Activated CD4-positive, alpha-beta memory T cell treated with anti-CD3 and anti-CD28 coated beads for 36 hours (primary cell): ENCODE data around the gene ABCA2. TPM values are rescaled to one million over a fixed set of nuclear protein-coding genes. Genes with fewer than 3 reads are reported as not detected.

Experiments
- CTCF ChIA-PET: fragments of 350-600 bp; sonication (Branson Sonifier 250); formaldehyde crosslinking; loops from one replicate; lab custom pipeline; 2021; ENCODE audit warnings: antibody characterized with exemption, inconsistent platforms; lab: Charles Lee
- POLR2A ChIA-PET: fragments of 350-600 bp; sonication (Branson Sonifier 250); formaldehyde crosslinking; loops from one replicate; lab custom pipeline; 2021; ENCODE audit warnings: antibody characterized with exemption; lab: Charles Lee
- DNase-seq: peaks from one replicate; pipeline ENCODE4 v3.0.0-alpha.2; 2020
- H3K27ac Mint-ChIP-seq: one replicate; pipeline ENCODE4 v1.8.0; 2021; ENCODE audit warnings: mixed read lengths
- H3K27me3 Mint-ChIP-seq: one replicate; pipeline ENCODE4 v1.8.0; 2021; ENCODE audit warnings: mixed read lengths
- H3K36me3 Mint-ChIP-seq: one replicate; pipeline ENCODE4 v1.8.0; 2021; ENCODE audit warnings: mixed read lengths
- H3K4me1 Mint-ChIP-seq: one replicate; pipeline ENCODE4 v1.8.0; 2021; ENCODE audit warnings: low read depth, mixed read lengths
- H3K4me3 Mint-ChIP-seq: one replicate; pipeline ENCODE4 v1.8.0; 2021; ENCODE audit warnings: mild to moderate bottlenecking, mixed read lengths
- H3K9me3 Mint-ChIP-seq: one replicate; pipeline ENCODE4 v1.8.0; 2021; ENCODE audit warnings: mixed read lengths
- intact Hi-C: fragments of 100-400 bp; cut with micrococcal nuclease; formaldehyde crosslinking; loops from one replicate; pipeline ENCODE4 v1.15.1; 2023
- total RNA-seq, 2 experiments: library from RNA; stranded (reverse); gene quantifications; one replicate each; pipeline ENCODE4 v1.2.3, GENCODE V29; 2021

ABCA2 gene
- total RNA-seq, 2 experiments from 2014 or later = 22.1 to 22.9 TPM

DNA sequence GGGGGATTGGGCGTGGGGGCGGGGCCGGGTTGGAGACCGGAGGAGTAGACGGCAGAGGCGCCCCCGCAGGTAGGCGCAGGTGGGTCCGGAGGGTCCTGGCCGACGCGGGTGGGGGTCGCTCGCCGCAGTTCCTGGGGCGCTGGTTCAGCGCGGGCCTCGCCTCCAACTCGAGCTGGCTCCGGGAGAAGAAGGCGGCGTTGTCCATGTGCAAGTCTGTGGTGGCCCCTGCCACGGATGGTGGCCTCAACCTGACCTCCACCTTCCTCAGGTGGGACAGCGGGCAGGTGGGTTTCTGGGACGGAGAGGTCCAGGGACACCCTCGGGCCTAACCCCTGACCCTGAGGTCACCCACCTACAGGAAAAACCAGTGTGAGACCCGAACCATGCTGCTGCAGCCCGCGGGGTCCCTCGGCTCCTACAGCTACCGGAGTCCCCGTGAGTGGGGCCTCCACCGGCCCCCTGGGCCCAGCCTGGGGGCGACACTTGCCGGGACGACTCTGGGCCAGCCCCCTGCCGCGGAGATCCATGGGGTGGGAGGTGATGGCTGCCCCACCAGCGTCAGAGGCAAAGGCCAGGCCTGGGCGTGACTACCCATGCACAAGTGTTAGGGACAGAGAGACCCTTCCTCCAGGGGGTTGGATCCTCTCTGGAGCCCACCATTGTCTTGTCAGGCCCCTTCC is 49.0 kb downstream of the ABCA2 start:
- no peak overlapping the region for H3K4me3 Mint-ChIP-seq
- no peaks in the 10 kb centered on the region for H3K36me3 Mint-ChIP-seq
- H3K4me1 Mint-ChIP-seq = peaks cover 19% of the 10 kb centered on the region
- no peak overlapping the region for H3K27ac Mint-ChIP-seq
- intact Hi-C loops = loop anchor here (1.0 kb wide), 1 partner anchor 13 kb away; the partner anchor contains the start of gene PAXX
- H3K27me3 Mint-ChIP-seq = peaks cover 6% of the 10 kb centered on the region
- ChIA-PET CTCF (interaction anchor here (1.4 kb wide), 1 partner anchor 137 kb away, joined by 3 read pairs; the partner anchor contains the start of gene AJM1), POLR2A (no interaction called here)
- no peaks in the 10 kb centered on the region for H3K9me3 Mint-ChIP-seq
- DNase-seq = no peak

DNA sequence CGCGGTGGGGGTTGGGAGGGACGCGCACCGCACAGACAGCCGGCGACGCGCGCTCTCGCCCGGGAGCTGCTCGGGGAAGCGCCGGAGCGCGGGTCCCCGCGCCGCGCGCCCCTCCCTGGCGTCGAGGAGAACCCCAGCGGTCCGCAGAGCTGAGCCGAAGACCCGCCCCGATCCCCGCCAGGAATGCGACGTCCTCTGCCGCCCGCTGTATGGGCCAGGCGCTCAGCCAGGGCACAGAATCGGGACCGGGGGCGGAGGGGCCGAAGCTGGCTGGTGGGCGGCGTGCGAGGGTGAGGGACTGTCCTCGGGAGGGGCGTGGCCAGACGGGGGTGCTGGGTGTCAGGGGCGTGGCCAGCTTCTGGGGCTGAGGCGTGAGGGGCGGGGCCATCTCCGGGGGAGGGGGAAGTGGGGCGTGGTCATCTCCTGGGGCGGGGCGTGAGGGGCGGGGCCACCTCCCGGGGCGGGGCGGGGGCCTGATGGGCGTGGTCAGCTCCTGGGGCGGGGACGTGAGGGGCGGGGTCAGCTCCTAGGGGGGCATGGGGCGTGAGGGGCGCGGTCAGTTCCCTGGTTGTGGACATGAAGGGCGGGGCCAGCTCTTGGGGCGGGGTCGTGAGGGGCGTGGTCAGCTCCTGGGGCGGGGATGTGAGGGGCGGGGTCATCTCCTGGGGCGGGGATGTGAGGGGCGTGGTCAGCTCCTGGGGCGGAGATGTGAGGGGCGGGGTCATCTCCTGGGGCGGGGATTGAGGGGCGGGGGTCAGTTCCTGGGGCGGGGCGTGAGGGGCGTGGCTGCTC is 49.8 kb downstream of the ABCA2 start:
- Mint-ChIP-seq H3K27me3 (peaks cover 1% of the 10 kb centered on the region), H3K4me3 (no peak overlapping the region), H3K4me1 (peaks cover 17% of the 10 kb centered on the region), H3K27ac (no peak overlapping the region), H3K9me3 (no peaks in the 10 kb centered on the region), H3K36me3 (no peaks in the 10 kb centered on the region)
- peak; percentile 77 for DNase-seq
- ChIA-PET CTCF (interaction anchor here (0.9 to 1.4 kb wide), 2 partner anchors 51 to 136 kb away, joined by 3 to 5 read pairs; partner anchors contain the start of gene AJM1), POLR2A (interaction anchor here (1.0 kb wide), 1 partner anchor 14 kb away, joined by 3 read pairs; the partner anchor contains the start of gene PAXX)
- intact Hi-C loops = loop anchor here (1.0 kb wide), 1 partner anchor 14 kb away; the partner anchor contains the start of gene PAXX

DNA sequence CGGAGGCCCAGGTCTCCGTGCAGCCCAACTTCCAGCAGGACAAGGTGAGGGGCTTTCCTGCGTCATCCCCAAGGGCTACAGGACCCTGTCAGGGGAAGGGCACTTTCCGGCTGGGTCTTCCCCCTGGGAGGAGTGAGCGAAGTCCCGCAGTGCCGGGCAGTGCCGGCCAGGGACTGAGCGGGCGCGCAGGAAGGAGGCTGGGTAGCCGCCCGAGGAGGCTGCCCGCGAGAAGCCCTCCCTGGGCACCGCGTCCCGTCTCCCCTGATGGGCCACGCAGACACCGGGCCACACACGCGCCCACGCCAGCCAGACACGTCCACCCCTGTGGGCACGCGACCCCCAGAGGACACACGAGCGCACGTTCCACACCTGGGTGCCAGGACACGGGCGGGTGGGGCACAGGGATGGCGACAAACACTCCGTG is 50.4 kb downstream of the ABCA2 start:
- Mint-ChIP-seq H3K27me3 (peaks cover 1% of the 10 kb centered on the region), H3K9me3 (no peaks in the 10 kb centered on the region), H3K4me1 (peaks cover 17% of the 10 kb centered on the region), H3K36me3 (no peaks in the 10 kb centered on the region), H3K27ac (no peak overlapping the region), H3K4me3 (no peak overlapping the region)
- DNase-seq = no peak
- intact Hi-C loops = loop anchor here (1.0 kb wide), 1 partner anchor 15 kb away; the partner anchor contains the start of gene PAXX
- CTCF ChIA-PET = interaction anchor here (0.9 to 1.4 kb wide), 2 partner anchors 52 to 135 kb away, joined by 3 to 5 read pairs; partner anchors contain the start of gene AJM1
- POLR2A ChIA-PET = interaction anchor here (1.0 kb wide), 1 partner anchor 15 kb away, joined by 3 read pairs; the partner anchor contains the start of gene PAXX

DNA sequence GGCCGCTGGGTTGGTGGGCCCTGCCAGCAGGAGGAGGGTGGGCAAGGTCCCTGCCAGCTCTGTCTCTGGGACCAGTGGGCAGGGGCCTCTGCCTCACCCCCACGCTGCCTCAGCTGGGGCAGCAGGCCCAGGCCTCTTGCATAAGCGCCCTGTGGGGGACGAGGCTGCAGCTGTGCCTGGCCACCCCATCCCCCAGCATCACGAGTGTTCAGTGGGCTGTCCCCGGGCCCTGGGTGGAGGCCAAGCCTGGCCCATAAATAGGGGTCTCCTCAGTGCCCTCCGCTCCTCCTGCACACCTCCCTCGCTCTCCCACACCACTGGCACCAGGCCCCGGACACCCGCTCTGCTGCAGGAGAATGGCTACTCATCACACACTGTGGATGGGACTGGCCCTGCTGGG is 50.8 kb downstream of the ABCA2 start, which contains the start of gene PTGDS:
PTGDS (plus strand) TSS at position 282 of the 400 bp plus-strand sequence; CDS start at position 357, 75 bp downstream.
- POLR2A ChIA-PET = no interaction called here
- CTCF ChIA-PET = interaction anchor here (1.3 to 3.8 kb wide), 3 partner anchors 52 to 199 kb away, joined by 3 to 31 read pairs (median 26); partner anchors contain the start of gene ABCA2
- no peak within 1 kb of the TSS for H3K4me3 Mint-ChIP-seq
- DNase-seq = no peak
- intact Hi-C loops = no loop called here
- no peaks in the 10 kb centered on the region for H3K36me3 Mint-ChIP-seq
- peaks cover 17% of the 10 kb centered on the region for H3K4me1 Mint-ChIP-seq
- H3K9me3 Mint-ChIP-seq = no peaks in the 10 kb centered on the region
- peaks cover 1% of the 10 kb centered on the region for H3K27me3 Mint-ChIP-seq
- no peak within 1 kb of the TSS for H3K27ac Mint-ChIP-seq

DNA sequence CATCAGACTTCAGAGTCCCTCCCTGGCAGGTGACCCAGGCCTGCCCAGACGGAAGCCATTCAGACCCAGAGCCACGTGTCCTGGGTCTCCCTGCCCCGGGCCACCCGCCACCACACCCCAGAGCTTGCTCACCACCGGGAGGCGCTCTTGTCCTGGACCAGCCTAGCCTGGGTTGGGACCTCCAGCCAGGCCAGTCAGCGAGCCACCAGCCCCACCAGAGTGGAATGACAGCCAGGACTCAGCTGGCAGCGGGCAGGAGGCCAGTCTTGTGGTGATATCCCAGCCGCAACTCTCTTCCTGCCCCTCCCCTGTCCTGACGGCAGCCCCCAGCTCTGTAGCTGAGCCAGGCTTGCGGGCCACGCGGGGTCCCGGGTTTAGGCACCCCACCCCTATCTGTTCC is 52.4 kb downstream of the ABCA2 start:
- ChIA-PET CTCF (interaction anchor here (0.8 to 3.8 kb wide), 13 partner anchors 10 to 188 kb away, joined by 3 to 31 read pairs (median 4); partner anchors contain the start of genes ABCA2, AJM1, CLIC3 and PAXX), POLR2A (interaction anchor here (0.9 kb wide), 1 partner anchor 60 kb away, joined by 3 read pairs; no protein-coding TSS in a partner anchor)
- peak; percentile 66 for DNase-seq
- Mint-ChIP-seq H3K27ac (no peak overlapping the region), H3K36me3 (no peaks in the 10 kb centered on the region), H3K27me3 (no peaks in the 10 kb centered on the region), H3K4me3 (peak overlapping the region; percentile 23), H3K4me1 (peaks cover 17% of the 10 kb centered on the region), H3K9me3 (no peaks in the 10 kb centered on the region)
- intact Hi-C loops = no loop called here

DNA sequence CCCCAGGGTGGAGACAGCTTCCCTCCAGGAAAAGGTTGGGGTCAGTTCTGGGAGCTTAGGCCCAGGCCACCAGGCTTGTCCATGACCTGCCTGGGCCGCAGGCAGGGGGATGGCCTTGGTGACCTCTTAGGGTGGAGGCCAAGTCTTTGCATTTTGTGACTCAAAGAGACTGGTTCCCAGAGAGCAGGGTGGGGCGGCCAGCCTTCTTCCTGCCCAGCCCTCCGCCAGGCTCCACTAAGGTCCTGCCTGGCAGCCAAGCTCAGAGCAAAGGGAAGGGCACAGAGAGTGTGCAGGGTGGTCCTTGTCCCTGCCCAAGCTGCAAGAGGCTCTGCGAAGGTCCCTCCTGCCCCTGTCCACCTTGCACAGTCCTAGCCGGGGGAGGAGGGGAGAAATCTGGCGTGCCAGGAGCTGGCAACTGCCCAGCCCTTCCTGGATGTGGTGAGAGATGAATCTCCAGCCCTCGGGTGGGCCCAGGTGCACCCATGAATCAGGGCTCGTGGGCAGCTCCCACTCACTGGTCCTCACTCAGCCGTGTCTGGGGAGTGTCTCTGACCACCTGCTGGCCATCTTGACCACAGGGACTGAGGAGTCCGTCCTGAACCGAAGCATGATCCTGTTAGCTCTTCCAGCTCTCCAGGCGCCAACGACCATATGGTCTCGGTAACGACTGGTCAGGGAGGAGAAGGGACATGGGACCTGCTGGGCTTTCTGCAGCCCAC is 53.1 kb downstream of the ABCA2 start:
- no peaks in the 10 kb centered on the region for H3K27me3 Mint-ChIP-seq
- ChIA-PET POLR2A (interaction anchor here (0.6 to 1.1 kb wide), 4 partner anchors 13 to 160 kb away, joined by 3 read pairs; partner anchors contain the start of gene PAXX), CTCF (interaction anchor here (0.9 to 3.8 kb wide), 12 partner anchors 10 to 132 kb away, joined by 3 to 31 read pairs (median 5); partner anchors contain the start of genes ABCA2, AJM1, C8G and CLIC3)
- H3K4me1 Mint-ChIP-seq = peaks cover 17% of the 10 kb centered on the region
- intact Hi-C loops = no loop called here
- H3K9me3 Mint-ChIP-seq = no peaks in the 10 kb centered on the region
- H3K4me3 Mint-ChIP-seq = peak overlapping the region; percentile 23
- peak; percentile 40 for DNase-seq
- H3K36me3 Mint-ChIP-seq = no peaks in the 10 kb centered on the region
- no peak overlapping the region for H3K27ac Mint-ChIP-seq

DNA sequence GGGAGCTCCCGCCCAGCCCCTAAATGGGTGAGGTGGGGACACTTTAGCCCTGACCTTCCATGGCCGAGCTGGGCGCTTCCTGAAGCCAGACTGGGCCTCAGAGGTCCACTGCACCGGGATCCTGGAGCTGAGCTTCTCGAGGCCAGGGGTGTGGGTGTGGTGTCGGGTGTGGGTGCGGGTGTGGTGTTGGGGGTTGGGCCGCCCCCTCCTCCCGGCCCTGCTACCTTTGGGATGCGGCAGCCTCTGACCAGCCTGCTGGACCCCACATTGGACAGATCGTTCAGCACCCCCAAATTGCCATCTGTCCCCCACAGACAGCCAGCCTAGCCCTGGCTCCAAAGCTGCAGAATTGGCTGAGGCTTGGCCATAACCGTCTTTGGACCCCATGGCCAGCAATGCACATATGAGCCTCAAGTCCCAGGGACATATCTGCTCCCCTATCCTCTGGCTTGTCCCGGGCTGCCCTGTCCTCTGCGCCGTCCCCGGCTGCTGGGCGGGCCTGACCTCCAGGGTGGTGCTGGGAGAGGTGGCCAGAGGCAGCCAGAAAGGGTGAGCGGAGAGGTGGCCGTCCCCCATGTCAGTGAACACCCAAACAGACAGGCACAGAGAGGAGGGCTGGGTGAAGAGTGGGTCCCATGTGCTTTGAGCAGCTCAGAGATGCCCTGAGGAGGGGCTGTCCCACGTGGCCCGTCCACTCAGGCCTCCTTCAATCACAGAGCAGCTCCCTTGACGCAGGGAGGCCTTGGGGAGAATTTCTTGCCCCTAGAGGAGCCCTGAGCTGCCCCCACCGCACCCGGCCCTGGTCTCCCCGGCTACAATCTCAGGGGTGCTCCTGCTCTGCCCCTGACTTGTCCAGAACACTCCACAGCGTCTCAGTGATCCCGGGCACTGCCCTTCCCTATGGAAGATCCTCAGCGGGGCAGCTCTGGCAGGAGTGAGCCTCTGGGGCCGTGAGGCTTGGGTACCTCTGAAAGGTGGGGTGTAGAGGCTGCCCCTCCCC is 54.1 kb downstream of the ABCA2 start:
- intact Hi-C loops = no loop called here
- Mint-ChIP-seq H3K36me3 (no peaks in the 10 kb centered on the region), H3K4me1 (peaks cover 17% of the 10 kb centered on the region), H3K9me3 (no peaks in the 10 kb centered on the region), H3K4me3 (no peak overlapping the region), H3K27ac (no peak overlapping the region), H3K27me3 (no peaks in the 10 kb centered on the region)
- ChIA-PET CTCF (interaction anchor here (1.1 to 3.8 kb wide), 5 partner anchors 26 to 61 kb away, joined by 3 to 31 read pairs (median 13); partner anchors contain the start of genes ABCA2 and C8G), POLR2A (interaction anchor here (1.1 kb wide), 1 partner anchor 12 kb away, joined by 3 read pairs; no protein-coding TSS in a partner anchor)
- no peak for DNase-seq

DNA sequence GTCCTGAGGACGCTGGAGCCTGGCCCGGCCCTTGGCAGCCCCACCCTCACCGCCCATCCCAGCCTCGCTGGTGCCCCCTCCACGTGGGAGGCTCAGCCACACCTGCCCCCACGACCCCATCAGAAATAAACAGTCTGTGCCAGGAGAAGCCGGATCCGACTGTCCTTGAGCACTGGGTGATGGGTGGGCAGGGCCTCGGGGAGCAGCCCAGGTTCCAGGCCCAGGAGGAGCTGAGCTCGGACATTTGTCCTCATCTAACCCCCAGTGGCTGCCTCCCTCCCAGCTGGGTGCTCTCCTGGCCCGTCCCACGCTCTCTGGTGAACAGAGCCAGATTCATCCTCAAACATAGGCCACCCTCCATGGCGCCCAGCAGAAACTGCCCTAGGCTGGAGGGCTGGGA is 55.3 kb downstream of the ABCA2 start:
- Mint-ChIP-seq H3K4me3 (no peak overlapping the region), H3K4me1 (peaks cover 17% of the 10 kb centered on the region)
- intact Hi-C loops = no loop called here

DNA sequence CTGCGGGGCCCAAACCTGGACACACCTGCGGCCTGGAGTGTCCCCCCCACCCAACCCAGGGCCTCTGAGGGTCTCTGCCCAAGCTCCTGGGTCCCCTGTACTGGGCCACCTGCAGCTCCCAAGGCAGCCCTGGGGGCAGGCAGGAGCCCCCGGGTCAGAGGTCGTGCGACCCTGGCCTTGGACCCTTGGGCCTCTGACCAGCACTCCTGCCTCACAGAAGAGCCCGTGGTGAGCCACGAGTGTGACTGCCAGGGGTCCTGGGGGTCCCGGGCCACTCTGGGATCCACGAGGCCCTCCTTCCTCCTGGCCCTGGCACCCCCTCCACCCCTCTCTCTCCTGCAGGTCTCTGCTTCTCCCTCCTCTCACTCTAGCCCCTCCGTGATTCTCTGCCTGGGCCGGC is 55.7 kb downstream of the ABCA2 start:
- Mint-ChIP-seq H3K36me3 (no peaks in the 10 kb centered on the region), H3K4me1 (peaks cover 17% of the 10 kb centered on the region), H3K27ac (no peak overlapping the region), H3K27me3 (no peaks in the 10 kb centered on the region), H3K4me3 (no peak overlapping the region), H3K9me3 (no peaks in the 10 kb centered on the region)
- no peak for DNase-seq
- intact Hi-C loops = no loop called here
- ChIA-PET POLR2A (no interaction called here), CTCF (interaction anchor here (0.8 to 1.1 kb wide), 2 partner anchors 27 to 92 kb away, joined by 3 to 4 read pairs; partner anchors contain the start of gene C8G)

More for the DNA sequence above, 55.3 kb downstream of the ABCA2 start:
- Mint-ChIP-seq H3K9me3 (no peaks in the 10 kb centered on the region), H3K36me3 (no peaks in the 10 kb centered on the region), H3K27ac (no peak overlapping the region), H3K27me3 (no peaks in the 10 kb centered on the region)
- ChIA-PET CTCF (interaction anchor here (0.8 to 1.1 kb wide), 2 partner anchors 27 to 91 kb away, joined by 3 to 4 read pairs; partner anchors contain the start of gene C8G), POLR2A (no interaction called here)
- DNase-seq = no peak

DNA sequence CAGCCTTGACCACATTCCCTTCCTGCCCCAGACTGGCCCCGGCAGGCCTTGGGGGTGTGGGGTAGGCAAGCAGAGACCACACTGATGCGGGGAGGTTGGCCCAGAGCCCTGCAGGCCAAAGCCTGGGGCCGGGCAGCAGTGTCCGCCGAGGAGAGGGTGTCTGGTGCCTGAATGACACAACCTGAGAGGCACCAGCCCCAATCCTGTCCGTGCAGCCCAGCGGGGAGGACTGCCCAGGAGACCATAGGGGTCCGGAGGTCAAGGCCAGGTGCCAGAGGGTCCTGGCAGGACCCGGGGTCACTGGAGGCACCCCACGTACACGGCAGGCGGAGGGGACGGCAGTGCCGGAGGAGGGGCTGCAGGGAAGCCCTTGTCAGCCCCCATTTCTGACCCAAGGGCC is 56.3 kb downstream of the ABCA2 start:
- Mint-ChIP-seq H3K4me1 (peaks cover 17% of the 10 kb centered on the region), H3K27ac (no peak overlapping the region), H3K36me3 (no peaks in the 10 kb centered on the region), H3K27me3 (no peaks in the 10 kb centered on the region), H3K9me3 (no peaks in the 10 kb centered on the region), H3K4me3 (no peak overlapping the region)
- no peak for DNase-seq
- POLR2A ChIA-PET = no interaction called here
- CTCF ChIA-PET = interaction anchor here (0.8 kb wide), 1 partner anchor 92 kb away, joined by 3 read pairs; no protein-coding TSS in a partner anchor
- intact Hi-C loops = no loop called here
